WTC11 (cell line): ENCODE measurements around the gene ALS2CL. TPM values are rescaled to one million over a fixed set of nuclear protein-coding genes. Genes with fewer than 3 reads are reported as not detected.

ENCODE experiments used
- ATAC-seq: fragments of 200-7000 bp; cut with Tn5 transposase; 2 replicates; pipeline ENCODE4 v1.10.0; 2021; ENCODE audit warnings: mild to moderate bottlenecking, moderate library complexity
- CTCF ChIA-PET: fragments of 300-600 bp; sonication (Branson Sonifier 250); formaldehyde crosslinking; loops from one replicate; lab custom pipeline; 2021; ENCODE audit warnings: antibody characterized with exemption; lab: Charles Lee
- POLR2A ChIA-PET: fragments of 350-600 bp; sonication (Branson Sonifier 250); formaldehyde crosslinking; loops from one replicate; lab custom pipeline; 2021; ENCODE audit warnings: antibody characterized with exemption; lab: Charles Lee
- DNase-seq: peaks from one replicate; pipeline ENCODE4 v3.0.0; 2021; ENCODE audit warnings: low spot score
- H3K27ac Mint-ChIP-seq: 2 replicates; pipeline ENCODE4 v1.8.0; 2021; ENCODE audit warnings: mixed read lengths
- H3K27me3 Mint-ChIP-seq: 2 replicates; pipeline ENCODE4 v1.8.0; 2021; ENCODE audit warnings: low read depth, mild to moderate bottlenecking, moderate library complexity, mixed read lengths
- H3K36me3 Mint-ChIP-seq: 2 replicates; pipeline ENCODE4 v1.8.0; 2021; ENCODE audit warnings: mixed read lengths
- H3K4me1 Mint-ChIP-seq: 2 replicates; pipeline ENCODE4 v1.8.0; 2022; ENCODE audit warnings: mixed read lengths
- H3K4me3 Mint-ChIP-seq: 2 replicates; pipeline ENCODE4 v1.8.0; 2021; ENCODE audit warnings: mild to moderate bottlenecking, moderate library complexity, mixed read lengths
- H3K9me3 Mint-ChIP-seq: 2 replicates; pipeline ENCODE4 v1.8.0; 2021; ENCODE audit warnings: mixed read lengths
- CTCF ChIP-seq: fragments of 200-600 bp; IDR thresholded peaks from 2 replicates; pipeline ENCODE4 v1.8.0; 2022; ENCODE audit warnings: antibody characterized with exemption
- E2F4 ChIP-seq: sonication (generic); formaldehyde crosslinking; IDR thresholded peaks from 2 replicates; pipeline ENCODE4 v1.8.1; 2022; ENCODE audit warnings: low read depth, mild to moderate bottlenecking, moderate library complexity, missing genetic modification reagents, borderline replicate concordance
- FOXK1 ChIP-seq: sonication (generic); formaldehyde crosslinking; IDR thresholded peaks from 2 replicates; pipeline ENCODE4 v1.8.0; 2022; ENCODE audit warnings: mild to moderate bottlenecking, moderate library complexity, missing genetic modification reagents
- GRHL2 ChIP-seq: fragments of 250-450 bp; sonication (Bioruptor Pico); IDR thresholded peaks from 2 replicates; pipeline ENCODE4 v1.8.0; 2022; ENCODE audit warnings: mild to moderate bottlenecking, moderate library complexity; ENCODE audit not compliant: insufficient replicate concordance, severe bottlenecking
- HMGA2 ChIP-seq: fragments of 250-450 bp; sonication (Bioruptor Pico); IDR thresholded peaks from 2 replicates; pipeline ENCODE4 v1.4.0; 2021; ENCODE audit warnings: mild to moderate bottlenecking, moderate library complexity
- JUN ChIP-seq: sonication (generic); formaldehyde crosslinking; IDR thresholded peaks from 2 replicates; pipeline ENCODE4 v1.8.0; 2023; ENCODE audit warnings: mild to moderate bottlenecking, missing genetic modification reagents
- MLX ChIP-seq: sonication (generic); formaldehyde crosslinking; IDR thresholded peaks from 2 replicates; pipeline ENCODE4 v1.8.1; 2023; ENCODE audit warnings: mild to moderate bottlenecking, missing genetic modification reagents, moderate library complexity
- NFYB ChIP-seq: sonication (generic); formaldehyde crosslinking; conservative IDR thresholded peaks from 2 replicates; pipeline ENCODE4 v1.8.0; 2022; ENCODE audit warnings: low read depth, missing genetic modification reagents
- NR1H2 ChIP-seq: sonication (generic); formaldehyde crosslinking; IDR thresholded peaks from 2 replicates; pipeline ENCODE4 v1.9.0; 2021; ENCODE audit warnings: mild to moderate bottlenecking, moderate library complexity, missing genetic modification reagents
- SMAD4 ChIP-seq: sonication (generic); formaldehyde crosslinking; IDR thresholded peaks from 2 replicates; pipeline ENCODE4 v1.8.0; 2022; ENCODE audit warnings: mild to moderate bottlenecking, missing genetic modification reagents
- SP1 ChIP-seq: sonication (generic); formaldehyde crosslinking; conservative IDR thresholded peaks from 2 replicates; pipeline ENCODE4 v1.8.1; 2022; ENCODE audit warnings: missing genetic modification reagents
- ZBTB43 ChIP-seq: sonication (generic); formaldehyde crosslinking; IDR thresholded peaks from 2 replicates; pipeline ENCODE4 v1.8.1; 2023; ENCODE audit warnings: mild to moderate bottlenecking, missing genetic modification reagents
- ZMAT4 ChIP-seq: fragments of 250-450 bp; sonication (Bioruptor Pico); IDR thresholded peaks from 2 replicates; pipeline ENCODE4 v1.9.0; 2021; ENCODE audit warnings: mild to moderate bottlenecking
- ZNF121 ChIP-seq: sonication (generic); formaldehyde crosslinking; IDR thresholded peaks from 2 replicates; pipeline ENCODE4 v1.8.0; 2023; ENCODE audit warnings: missing genetic modification reagents
- ZNF219 ChIP-seq: sonication (generic); formaldehyde crosslinking; IDR thresholded peaks from 2 replicates; pipeline ENCODE4 v1.8.0; 2023; ENCODE audit warnings: missing genetic modification reagents, mild to moderate bottlenecking, borderline replicate concordance
- ZNF232 ChIP-seq: sonication (generic); formaldehyde crosslinking; IDR thresholded peaks from 2 replicates; pipeline ENCODE4 v1.8.0; 2022; ENCODE audit warnings: mild to moderate bottlenecking, missing genetic modification reagents
- ZNF425 ChIP-seq: fragments of 250-450 bp; sonication (Bioruptor Pico); conservative IDR thresholded peaks from 2 replicates; pipeline ENCODE4 v1.9.0; 2021; ENCODE audit warnings: mild to moderate bottlenecking
- ZNF512 ChIP-seq: sonication (generic); formaldehyde crosslinking; IDR thresholded peaks from 2 replicates; pipeline ENCODE4 v1.8.1; 2022; ENCODE audit warnings: missing genetic modification reagents, borderline replicate concordance
- total RNA-seq: library from RNA; stranded (reverse); gene quantifications from 3 replicates; pipeline ENCODE4 v1.2.3, GENCODE V29; 2021

ALS2CL gene
- total RNA-seq, 1 experiment from 2014 or later = 12.6 TPM

- H3K27me3 Mint-ChIP-seq = no peaks in the 10 kb centered on the region; the same call in 1 of the 2 replicates
- no peak overlapping the region for H3K27ac Mint-ChIP-seq
- peaks cover 2% of the 10 kb centered on the region for H3K36me3 Mint-ChIP-seq
- TF ChIP-seq ZNF425 (no peak), ZNF219 (CRISPR knock-in tag) (no peak), GRHL2 (CRISPR knock-in tag) (no peak), ZNF232 (CRISPR knock-in tag) (no peak), ZNF121 (CRISPR knock-in tag) (no peak), SP1 (CRISPR knock-in tag) (no peak), CTCF (no peak), FOXK1 (CRISPR knock-in tag) (no peak), ZNF512 (CRISPR knock-in tag) (no peak), HMGA2 (no peak), E2F4 (no peak), JUN (CRISPR knock-in tag) (no peak), NR1H2 (CRISPR knock-in tag) (no peak), SMAD4 (CRISPR knock-in tag) (no peak), ZBTB43 (CRISPR knock-in tag) (no peak)
- TF ChIP-seq, all 79 proteins: peak for 0
- ChIA-PET CTCF (no interaction called here), POLR2A (no interaction called here)
- ATAC-seq (no peak), DNase-seq (peak; percentile 7)
- peaks cover 3% of the 10 kb centered on the region for H3K9me3 Mint-ChIP-seq
- H3K4me1 Mint-ChIP-seq = no peaks in the 10 kb centered on the region
- no peak overlapping the region for H3K4me3 Mint-ChIP-seq
These were observed 24.1 kb downstream of the ALS2CL start for GRCh38 chr3:46669191-46669999.

GRCh38 chr3:46668591-46668990 is 24.9 kb downstream of the ALS2CL start:
- POLR2A ChIA-PET = no interaction called here

More at GRCh38 chr3:46668591-46668990, 24.9 kb downstream of the ALS2CL start:
- Mint-ChIP-seq H3K9me3 (no peaks in the 10 kb centered on the region), H3K27ac (no peak overlapping the region)
- TF ChIP-seq ZMAT4 (CRISPR knock-in tag) = no peak
- no peak for TF ChIP-seq ZNF121 (CRISPR knock-in tag)
- no peak for TF ChIP-seq NFYB (CRISPR knock-in tag)
- TF ChIP-seq NR1H2 (CRISPR knock-in tag) = no peak
- no peak for TF ChIP-seq MLX
- no peak for TF ChIP-seq E2F4
- no peak for TF ChIP-seq JUN (CRISPR knock-in tag)
- TF ChIP-seq, all 79 proteins: peak for 0
- H3K4me3 Mint-ChIP-seq = no peak overlapping the region
- H3K4me1 Mint-ChIP-seq = peaks cover 5% of the 10 kb centered on the region
- ATAC-seq = no peak
- no peaks in the 10 kb centered on the region; the same call in 1 of the 2 replicates for H3K36me3 Mint-ChIP-seq
- CTCF ChIA-PET = no interaction called here
- peak; percentile 4 for DNase-seq
- H3K27me3 Mint-ChIP-seq = no peaks in the 10 kb centered on the region; the same call in 1 of the 2 replicates
